Vagina (tissue), 2 donors: ENCODE measurements around the gene MICAL3.

Experiments used
- CTCF ChIP-seq, 3 experiments: fragments of 450-650 bp in 2 of 3; fragments of 200-600 bp in 1 of 3; sonication (generic) in 1 of 3; IDR thresholded peaks; one replicate each; pipeline ENCODE4 v1.5.1; 2017 to 2019; ENCODE audit warnings: antibody characterized with exemption in 3 of 3, mild to moderate bottlenecking in 2 of 3, moderate library complexity in 2 of 3
- POLR2A ChIP-seq, 2 donors: fragments of 450-650 bp; IDR thresholded peaks; one replicate each; pipeline ENCODE4 v1.6.1; 2017; ENCODE audit warnings: antibody characterized with exemption in 2 of 2, mild to moderate bottlenecking in 2 of 2, moderate library complexity in 2 of 2
- POLR2AphosphoS5 ChIP-seq, 2 donors: sonication (generic); formaldehyde crosslinking; IDR thresholded peaks; one replicate each; pipeline ENCODE4 v1.9.0; 2017; ENCODE audit warnings: antibody characterized with exemption in 2 of 2, mild to moderate bottlenecking in 2 of 2, low read depth in 1 of 2; ENCODE audit not compliant: insufficient read depth in 1 of 2

GRCh38 chr22:17807578-17808410 lies 216.6 kb downstream of the MICAL3 start:
- TF ChIP-seq CTCF (IDR thresholded peaks at IDR 0.05) (no peak), POLR2A (IDR thresholded peaks at IDR 0.05) (no peak), POLR2AphosphoS5 (IDR thresholded peaks at IDR 0.05; ENCODE audit: insufficient read depth in 1 of 2, low read depth in 1 of 2) (no peak)
